SU-DHL-6 (cell line): ENCODE results near the gene SOD3.

ENCODE experiments used
- EZH2phosphoT487 ChIP-seq: fragments of 200-600 bp; sonication (generic), shearing (Covaris generic); conservative IDR thresholded peaks from 2 replicates; pipeline ENCODE4 v1.6.1; 2018; ENCODE audit warnings: mild to moderate bottlenecking, antibody characterized with exemption, low read length, moderate library complexity, mixed read lengths
- TF ChIP-seq, protein P1 (sequence below): fragments of 200-600 bp; sonication (generic); IDR thresholded peaks from one replicate; pipeline ENCODE4 v1.5.1; 2017; ENCODE audit warnings: antibody characterized with exemption, mild to moderate bottlenecking, low read length, moderate library complexity; ENCODE audit not compliant: insufficient read depth, poor library complexity, severe bottlenecking

DNA sequence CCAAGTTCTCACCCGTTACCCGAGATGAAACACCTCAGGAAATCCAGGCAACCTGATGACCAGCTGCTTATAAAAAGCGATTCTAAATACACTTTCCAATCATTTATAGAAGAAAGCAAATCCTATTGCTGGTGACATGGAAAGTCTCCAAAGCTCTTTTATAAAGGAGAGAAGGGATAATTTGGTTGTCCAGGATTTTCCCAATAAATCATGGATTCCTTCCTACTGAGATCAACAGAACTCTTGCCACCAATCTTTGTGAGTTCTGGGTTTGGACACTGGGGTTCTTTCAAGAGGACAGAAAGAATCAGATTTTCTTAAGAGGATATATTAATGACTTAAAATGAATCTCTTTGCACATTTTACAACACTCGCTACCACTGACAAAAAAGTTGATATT, 24.7 kb upstream of the SOD3 start:
- TF ChIP-seq, protein P1, sequence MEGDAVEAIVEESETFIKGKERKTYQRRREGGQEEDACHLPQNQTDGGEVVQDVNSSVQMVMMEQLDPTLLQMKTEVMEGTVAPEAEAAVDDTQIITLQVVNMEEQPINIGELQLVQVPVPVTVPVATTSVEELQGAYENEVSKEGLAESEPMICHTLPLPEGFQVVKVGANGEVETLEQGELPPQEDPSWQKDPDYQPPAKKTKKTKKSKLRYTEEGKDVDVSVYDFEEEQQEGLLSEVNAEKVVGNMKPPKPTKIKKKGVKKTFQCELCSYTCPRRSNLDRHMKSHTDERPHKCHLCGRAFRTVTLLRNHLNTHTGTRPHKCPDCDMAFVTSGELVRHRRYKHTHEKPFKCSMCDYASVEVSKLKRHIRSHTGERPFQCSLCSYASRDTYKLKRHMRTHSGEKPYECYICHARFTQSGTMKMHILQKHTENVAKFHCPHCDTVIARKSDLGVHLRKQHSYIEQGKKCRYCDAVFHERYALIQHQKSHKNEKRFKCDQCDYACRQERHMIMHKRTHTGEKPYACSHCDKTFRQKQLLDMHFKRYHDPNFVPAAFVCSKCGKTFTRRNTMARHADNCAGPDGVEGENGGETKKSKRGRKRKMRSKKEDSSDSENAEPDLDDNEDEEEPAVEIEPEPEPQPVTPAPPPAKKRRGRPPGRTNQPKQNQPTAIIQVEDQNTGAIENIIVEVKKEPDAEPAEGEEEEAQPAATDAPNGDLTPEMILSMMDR = no peak
- TF ChIP-seq EZH2phosphoT487 = no peak
